GM18502 (cell line): ENCODE results near the gene MYL6.
A peak's percentile ranks its signal among the peaks of the same experiment; 100 is the strongest.
"Not testable (repeated sequence)": the region's sequence is repeated elsewhere in the genome, so short reads cannot be mapped to it uniquely, and the experiment has no call there.

Source experiments
- ATAC-seq: cut with Tn5 transposase; IDR thresholded peaks from one replicate; pipeline ENCODE4 v1.9.1; 2021; ENCODE audit warnings: mild to moderate bottlenecking; ENCODE audit not compliant: unreplicated experiment, poor library complexity

The MYL6 gene

GRCh38 chr12:56188131-56188777, 30.1 kb downstream of the MYL6 start:
- ATAC-seq = no peak

- ATAC-seq = peak; percentile 6
These were observed 30.6 kb downstream of the MYL6 start for GRCh38 chr12:56188778-56189098.

- ATAC-seq = peak; percentile 75
These were observed 31.1 kb downstream of the MYL6 start, which contains the start of gene SMARCC2 for GRCh38 chr12:56189099-56189917. TSS of gene SMARCC2 (minus strand) at chr12:56189483. CDS start at chr12:56189461, 22 bp downstream.

- ATAC-seq = peak; percentile 38
These were observed 31.9 kb downstream of the MYL6 start for GRCh38 chr12:56189918-56190694.

GRCh38 chr12:56190695-56191155, 32.6 kb downstream of the MYL6 start:
- no peak for ATAC-seq

- ATAC-seq = no peak
These were observed 34.4 kb downstream of the MYL6 start for GRCh38 chr12:56192582-56192981.

- no peak for ATAC-seq
These were observed 34.9 kb downstream of the MYL6 start for GRCh38 chr12:56193025-56193578.

GRCh38 chr12:56196818-56197550, 38.8 kb downstream of the MYL6 start:
- ATAC-seq = not testable (repeated sequence)

GRCh38 chr12:56197921-56198635, 39.9 kb downstream of the MYL6 start:
- ATAC-seq = no peak

- ATAC-seq = no peak
These were observed 40.7 kb downstream of the MYL6 start for GRCh38 chr12:56198836-56199235.

- no peak for ATAC-seq
These were observed 44.2 kb downstream of the MYL6 start for GRCh38 chr12:56202366-56202765.

- ATAC-seq = no peak
These were observed 44.7 kb downstream of the MYL6 start for GRCh38 chr12:56202838-56203237.

- ATAC-seq = no peak
These were observed 46.1 kb downstream of the MYL6 start for GRCh38 chr12:56204275-56204674.

- no peak for ATAC-seq
These were observed 47.3 kb downstream of the MYL6 start for GRCh38 chr12:56205445-56205844.

- ATAC-seq = no peak
These were observed 48.5 kb downstream of the MYL6 start for GRCh38 chr12:56206452-56207166.

GRCh38 chr12:56208006-56208405, 49.8 kb downstream of the MYL6 start:
- no peak for ATAC-seq
